HCT116 (cell line): ENCODE results near the gene FABP3. TPM values are rescaled to one million over a fixed set of nuclear protein-coding genes. Genes with fewer than 3 reads are reported as not detected.

Experiments
- ATAC-seq: fragments of 200-7000 bp; cut with Tn5 transposase; 2 replicates; pipeline ENCODE4 v1.9.1; 2020; ENCODE audit warnings: mild to moderate bottlenecking, moderate library complexity
- BruUV-seq: library from RNA; stranded (reverse); fragments of 400-500 nt; replicated peaks from 2 replicates; lab custom pipeline; 2021; lab: Mats Ljungman, UMichigan
- CTCF ChIA-PET: fragments of 300-600 bp; sonication (Branson Sonifier 250); formaldehyde crosslinking; loops from one replicate; lab custom pipeline; 2021; ENCODE audit warnings: antibody characterized with exemption; lab: Charles Lee
- POLR2A ChIA-PET: fragments of 300-600, 350-600 bp; sonication (Branson Sonifier 250); formaldehyde crosslinking; loops from one replicate; lab custom pipeline; 2021; ENCODE audit warnings: antibody characterized with exemption; lab: Charles Lee
- RAD21 ChIA-PET, 2 experiments: fragments of 300-600 bp; sonication (Branson Sonifier 250); formaldehyde crosslinking; loops; one replicate each; lab custom pipeline; 2023; ENCODE audit warnings: low total read pairs in 2 of 2; ENCODE audit not compliant: uncharacterized antibody in 2 of 2, unreplicated experiment in 2 of 2, low non-redundant PET in 1 of 2; lab: Charles Lee
- DNase-seq: peaks from one replicate; pipeline ENCODE4 v3.0.0-alpha.2; 2010; ENCODE audit warnings: low read depth, low spot score
- H2AFZ ChIP-seq: fragments of 200-600 bp; shearing (Covaris generic), sonication (generic); 2 replicates; pipeline ENCODE4 v1.6.1; 2017; ENCODE audit warnings: low read depth, mixed run types, mixed read lengths, antibody characterized with exemption, low read length; ENCODE audit not compliant: poor library complexity, severe bottlenecking
- H3K27ac ChIP-seq: 2 replicates; pipeline ENCODE4 v1.5.1; 2012; ENCODE audit warnings: low read depth, low read length
- H3K27me3 ChIP-seq: fragments of 200-600 bp; sonication (generic); 2 replicates; pipeline ENCODE4 v1.6.1; 2016; ENCODE audit warnings: mixed run types, low read length, mixed read lengths; ENCODE audit not compliant: insufficient read depth
- H3K36me3 ChIP-seq, 2 experiments: fragments of 200-500 bp in 1 of 2; fragments of 200-600 bp in 1 of 2; sonication (Bioruptor generic) in 1 of 2; sonication (generic) in 1 of 2; 2 replicates each; pipeline versions ENCODE4 v1.5.1 to v1.6.1; 2014 to 2016; ENCODE audit warnings: low read length in 2 of 2, inconsistent platforms in 1 of 2, mixed read lengths in 1 of 2, mixed run types in 1 of 2; ENCODE audit not compliant: insufficient read depth in 2 of 2, control insufficient read depth in 1 of 2
- H3K4me1 ChIP-seq, 2 experiments: fragments of 200-600 bp in 1 of 2; sonication (generic) in 1 of 2; 2 replicates each; pipeline versions ENCODE4 v1.5.1 to v1.6.1; 2012 to 2017; ENCODE audit warnings: low read length in 2 of 2, inconsistent platforms in 1 of 2, mild to moderate bottlenecking in 1 of 2, mixed read lengths in 1 of 2, mixed run types in 1 of 2, moderate library complexity in 1 of 2; ENCODE audit not compliant: insufficient read depth in 2 of 2, control insufficient read depth in 1 of 2
- H3K4me2 ChIP-seq: fragments of 200-600 bp; sonication (generic); 2 replicates; pipeline ENCODE4 v1.6.1; 2017; ENCODE audit warnings: mixed run types, low read length, mixed read lengths
- H3K4me3 ChIP-seq, 2 experiments: fragments of 200-600 bp in 1 of 2; sonication (generic) in 1 of 2; replicated peaks in 1 of 2; 2 replicates each; pipeline ENCODE4 v1.5.1; 2011 to 2016; ENCODE audit warnings: low read length in 2 of 2, control low read depth in 1 of 2, low read depth in 1 of 2, mild to moderate bottlenecking in 1 of 2, mixed read lengths in 1 of 2, mixed run types in 1 of 2
- H3K79me2 ChIP-seq: fragments of 200-600 bp; sonication (generic); 2 replicates; pipeline ENCODE4 v1.6.1; 2017; ENCODE audit warnings: mild to moderate bottlenecking, mixed run types, low read length, moderate library complexity, mixed read lengths; ENCODE audit not compliant: insufficient read depth
- H3K9ac ChIP-seq: fragments of 200-600 bp; sonication (generic); 2 replicates; pipeline ENCODE4 v1.6.1; 2016; ENCODE audit warnings: low read length, mixed read lengths
- H3K9me2 ChIP-seq: fragments of 200-600 bp; sonication (generic), shearing (Covaris generic); 2 replicates; pipeline ENCODE4 v1.6.1; 2017; ENCODE audit warnings: mixed run types, mild to moderate bottlenecking, moderate library complexity; ENCODE audit not compliant: insufficient read depth
- H3K9me3 ChIP-seq, 2 experiments: fragments of 200-500 bp in 1 of 2; fragments of 200-600 bp in 1 of 2; sonication (Bioruptor generic) in 1 of 2; sonication (generic) in 1 of 2; 2 replicates each; pipeline ENCODE4 v1.6.1; 2014 to 2017; ENCODE audit warnings: low read length in 2 of 2, mixed read lengths in 2 of 2, inconsistent platforms in 1 of 2, low read depth in 1 of 2, mild to moderate bottlenecking in 1 of 2, mixed run types in 1 of 2, moderate library complexity in 1 of 2; ENCODE audit not compliant: control insufficient read depth in 1 of 2, insufficient read depth in 1 of 2
- H4K20me1 ChIP-seq: fragments of 200-600 bp; sonication (generic), shearing (Covaris generic); 2 replicates; pipeline ENCODE4 v1.6.1; 2017; ENCODE audit warnings: mixed run types, mild to moderate bottlenecking, moderate library complexity; ENCODE audit not compliant: insufficient read depth
- CBX3 ChIP-seq: IDR thresholded peaks from 2 replicates; pipeline ENCODE4 v1.6.1; 2012; ENCODE audit warnings: low read depth
- CEBPB ChIP-seq: IDR thresholded peaks from 2 replicates; pipeline ENCODE4 v1.6.1; 2012; ENCODE audit warnings: low read depth
- EGR1 ChIP-seq: IDR thresholded peaks from 2 replicates; pipeline ENCODE4 v1.6.1; 2012; ENCODE audit warnings: low read depth
- ELF1 ChIP-seq: IDR thresholded peaks from 2 replicates; pipeline ENCODE4 v1.6.1; 2012; ENCODE audit warnings: low read depth, borderline replicate concordance
- EZH2 ChIP-seq: fragments of 200-600 bp; sonication (generic); IDR thresholded peaks from 2 replicates; pipeline ENCODE4 v1.6.1; 2017; ENCODE audit warnings: antibody characterized with exemption, mixed run types
- FOSL1 ChIP-seq: IDR thresholded peaks from 2 replicates; pipeline ENCODE4 v1.6.1; 2012; ENCODE audit warnings: low read depth
- JUND ChIP-seq: IDR thresholded peaks from 2 replicates; pipeline ENCODE4 v1.6.1; 2012
- POLR2AphosphoS5 ChIP-seq: IDR thresholded peaks from 2 replicates; pipeline ENCODE4 v1.6.1; 2011; ENCODE audit warnings: mild to moderate bottlenecking, low read depth, low read length, moderate library complexity
- REST ChIP-seq: IDR thresholded peaks from 2 replicates; pipeline ENCODE4 v1.6.1; 2012; ENCODE audit warnings: low read depth
- SIN3A ChIP-seq: IDR thresholded peaks from 2 replicates; pipeline ENCODE4 v1.6.1; 2012; ENCODE audit warnings: low read depth
- SP1 ChIP-seq: IDR thresholded peaks from 2 replicates; pipeline ENCODE4 v1.6.1; 2012; ENCODE audit warnings: low read depth
- SRF ChIP-seq: IDR thresholded peaks from 2 replicates; pipeline ENCODE4 v1.6.1; 2012; ENCODE audit warnings: low read depth
- TCF7L2 ChIP-seq: IDR thresholded peaks from 2 replicates; pipeline ENCODE4 v1.7.0; 2011; ENCODE audit warnings: borderline replicate concordance, inconsistent platforms; ENCODE audit not compliant: insufficient read depth, insufficient read length; ENCODE audit errors: extremely low read depth
- ZNF274 ChIP-seq: fragments of 200-500 bp; sonication (Bioruptor generic); IDR thresholded peaks from 2 replicates; pipeline ENCODE4 v1.6.1; 2014; ENCODE audit warnings: mild to moderate bottlenecking, low read depth, low read length, inconsistent platforms
- intact Hi-C: fragments of 100-400 bp; cut with micrococcal nuclease; formaldehyde crosslinking; loops from 2 replicates; pipeline ENCODE4 v1.10.0; 2022
- total RNA-seq: library from RNA; stranded (reverse); gene quantifications from one replicate; pipeline ENCODE4 v1.2.1, GENCODE V29; 2021; ENCODE audit not compliant: unreplicated experiment
- TF ChIP-seq, protein P1 (sequence below): IDR thresholded peaks from 2 replicates; pipeline ENCODE4 v1.6.1; 2012
- TF ChIP-seq, protein P2 (sequence below): IDR thresholded peaks from 2 replicates; pipeline ENCODE4 v1.6.1; 2012
- TF ChIP-seq, protein P3 (sequence below): IDR thresholded peaks from 2 replicates; pipeline ENCODE4 v1.6.1; 2011; ENCODE audit warnings: mild to moderate bottlenecking, low read length, moderate library complexity; ENCODE audit not compliant: insufficient replicate concordance; ENCODE audit errors: extremely low read depth

Gene FABP3
- total RNA-seq, 1 experiment from 2014 or later, result not detected

DNA sequence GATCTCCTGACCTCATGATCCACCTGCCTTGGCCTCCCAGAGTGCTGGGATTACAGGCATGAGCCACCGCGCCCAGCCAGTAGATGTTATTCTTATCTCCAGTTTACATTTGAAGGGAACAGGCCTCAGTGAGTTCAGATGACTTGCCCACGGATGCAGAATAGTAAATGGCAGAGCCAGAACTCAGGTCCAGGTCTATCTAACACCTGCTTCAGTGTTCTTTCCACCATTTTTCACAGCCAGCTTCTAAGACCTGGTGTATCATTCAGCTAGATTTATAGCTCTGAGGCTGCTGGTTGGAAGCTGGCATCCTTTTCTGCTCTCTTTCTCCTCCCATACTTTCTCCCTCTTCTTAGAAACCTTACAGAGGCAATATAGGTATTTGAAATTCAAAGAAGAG, 10.8 kb downstream of the FABP3 start:
- no peak for TF ChIP-seq POLR2AphosphoS5
- no peak for TF ChIP-seq FOSL1
- TF ChIP-seq CBX3, result no peak
- TF ChIP-seq REST, result no peak
- TF ChIP-seq SIN3A, result no peak
- TF ChIP-seq SP1, result no peak
- no peak for TF ChIP-seq TCF7L2
- TF ChIP-seq, protein P1, sequence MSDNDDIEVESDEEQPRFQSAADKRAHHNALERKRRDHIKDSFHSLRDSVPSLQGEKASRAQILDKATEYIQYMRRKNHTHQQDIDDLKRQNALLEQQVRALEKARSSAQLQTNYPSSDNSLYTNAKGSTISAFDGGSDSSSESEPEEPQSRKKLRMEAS, result no peak
- TF ChIP-seq, protein P2, sequence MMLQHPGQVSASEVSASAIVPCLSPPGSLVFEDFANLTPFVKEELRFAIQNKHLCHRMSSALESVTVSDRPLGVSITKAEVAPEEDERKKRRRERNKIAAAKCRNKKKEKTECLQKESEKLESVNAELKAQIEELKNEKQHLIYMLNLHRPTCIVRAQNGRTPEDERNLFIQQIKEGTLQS, result no peak
- no peak for TF ChIP-seq ELF1
- TF ChIP-seq JUND, result no peak
- no peak for TF ChIP-seq SRF
- TF ChIP-seq EZH2, result no peak
- no peak for TF ChIP-seq CEBPB
- TF ChIP-seq, protein P3, sequence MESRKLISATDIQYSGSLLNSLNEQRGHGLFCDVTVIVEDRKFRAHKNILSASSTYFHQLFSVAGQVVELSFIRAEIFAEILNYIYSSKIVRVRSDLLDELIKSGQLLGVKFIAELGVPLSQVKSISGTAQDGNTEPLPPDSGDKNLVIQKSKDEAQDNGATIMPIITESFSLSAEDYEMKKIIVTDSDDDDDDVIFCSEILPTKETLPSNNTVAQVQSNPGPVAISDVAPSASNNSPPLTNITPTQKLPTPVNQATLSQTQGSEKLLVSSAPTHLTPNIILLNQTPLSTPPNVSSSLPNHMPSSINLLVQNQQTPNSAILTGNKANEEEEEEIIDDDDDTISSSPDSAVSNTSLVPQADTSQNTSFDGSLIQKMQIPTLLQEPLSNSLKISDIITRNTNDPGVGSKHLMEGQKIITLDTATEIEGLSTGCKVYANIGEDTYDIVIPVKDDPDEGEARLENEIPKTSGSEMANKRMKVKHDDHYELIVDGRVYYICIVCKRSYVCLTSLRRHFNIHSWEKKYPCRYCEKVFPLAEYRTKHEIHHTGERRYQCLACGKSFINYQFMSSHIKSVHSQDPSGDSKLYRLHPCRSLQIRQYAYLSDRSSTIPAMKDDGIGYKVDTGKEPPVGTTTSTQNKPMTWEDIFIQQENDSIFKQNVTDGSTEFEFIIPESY, result no peak
- no peak for TF ChIP-seq EGR1
- no peak for TF ChIP-seq ZNF274
- TF ChIP-seq, all 23 proteins: peak for 0
- H3K27me3 ChIP-seq, result no peaks in the 10 kb centered on the region
- no peaks in the 10 kb centered on the region for H3K4me1 ChIP-seq
- intact Hi-C loops, result no loop called here
- DNase-seq, result no peak
- H3K4me3 ChIP-seq, result no peak overlapping the region
- H3K27ac ChIP-seq, result no peak overlapping the region
- no peak for ATAC-seq
- ChIA-PET RAD21 (no interaction called here), POLR2A (no interaction called here), CTCF (no interaction called here)
- H3K9ac ChIP-seq, result no peak overlapping the region
- no peaks in the 10 kb centered on the region for H3K79me2 ChIP-seq
- no peaks in the 10 kb centered on the region; a peak in 2 of 4 replicates for H3K36me3 ChIP-seq
- H3K9me2 ChIP-seq, result no peaks in the 10 kb centered on the region
- BruUV-seq, result no TSS peak
- no peak overlapping the region for H3K4me2 ChIP-seq
- no peak overlapping the region for H2AFZ ChIP-seq
- no peaks in the 10 kb centered on the region for H4K20me1 ChIP-seq
- no peaks in the 10 kb centered on the region for H3K9me3 ChIP-seq
